H9 (cell line): ENCODE results near the gene KIF22. TPM values are rescaled to one million over a fixed set of nuclear protein-coding genes. Genes with fewer than 3 reads are reported as not detected.

Source experiments
- DNase-seq: peaks from one replicate; pipeline ENCODE4 v3.0.0-alpha.2; 2017
- H2AFZ ChIP-seq: one replicate; pipeline ENCODE4 v1.6.1; 2013; ENCODE audit warnings: mild to moderate bottlenecking, low read length, control low read depth, moderate library complexity
- H2AK5ac ChIP-seq: 2 replicates; pipeline ENCODE4 v1.6.1; 2013; ENCODE audit warnings: low read length, control low read depth, mixed read lengths; ENCODE audit not compliant: insufficient read length
- H2BK120ac ChIP-seq: one replicate; pipeline ENCODE4 v1.6.1; 2013; ENCODE audit warnings: low read depth, mild to moderate bottlenecking, low read length, control low read depth, inconsistent platforms; ENCODE audit not compliant: poor library complexity, severe bottlenecking
- H2BK12ac ChIP-seq: 2 replicates; pipeline ENCODE4 v1.6.1; 2013; ENCODE audit warnings: low read length, control low read depth, mixed read lengths, low read depth; ENCODE audit not compliant: insufficient read length
- H2BK15ac ChIP-seq: 2 replicates; pipeline ENCODE4 v1.6.1; 2013; ENCODE audit warnings: low read depth, low read length, control low read depth
- H2BK20ac ChIP-seq: one replicate; pipeline ENCODE4 v1.6.1; 2013; ENCODE audit warnings: low read depth, mild to moderate bottlenecking, low read length, control low read depth, inconsistent platforms; ENCODE audit not compliant: poor library complexity, severe bottlenecking
- H2BK5ac ChIP-seq: 2 replicates; pipeline ENCODE4 v1.6.1; 2013; ENCODE audit warnings: low read length, control low read depth, mixed read lengths; ENCODE audit not compliant: insufficient read length
- H3K14ac ChIP-seq: 2 replicates; pipeline ENCODE4 v1.6.1; 2013; ENCODE audit warnings: low read length, control low read depth; ENCODE audit not compliant: insufficient read depth
- H3K18ac ChIP-seq: 2 replicates; pipeline ENCODE4 v1.6.1; 2013; ENCODE audit warnings: low read depth, mild to moderate bottlenecking, mixed read lengths, low read length, control low read depth; ENCODE audit not compliant: insufficient read length
- H3K23ac ChIP-seq: 2 replicates; pipeline ENCODE4 v1.6.1; 2013; ENCODE audit warnings: low read length, control low read depth, mixed read lengths, low read depth; ENCODE audit not compliant: insufficient read length
- H3K23me2 ChIP-seq: 2 replicates; pipeline ENCODE4 v1.6.1; 2013; ENCODE audit warnings: low read depth, mild to moderate bottlenecking, mixed read lengths, low read length, control low read depth; ENCODE audit not compliant: insufficient read length, poor library complexity, severe bottlenecking
- H3K27ac ChIP-seq: 2 replicates; pipeline ENCODE4 v1.5.1; 2013; ENCODE audit warnings: low read length, control low read depth, mixed read lengths, low read depth; ENCODE audit not compliant: insufficient read length
- H3K27me3 ChIP-seq: 2 replicates; pipeline ENCODE4 v1.6.1; 2013; ENCODE audit warnings: low read length, control low read depth, inconsistent platforms; ENCODE audit not compliant: insufficient read depth
- H3K4ac ChIP-seq: 2 replicates; pipeline ENCODE4 v1.6.1; 2013; ENCODE audit warnings: low read depth, mild to moderate bottlenecking, control low read depth, inconsistent platforms, low read length, moderate library complexity
- H3K4me1 ChIP-seq: 2 replicates; pipeline ENCODE4 v1.6.1; 2013; ENCODE audit warnings: low read length, control low read depth, inconsistent platforms; ENCODE audit not compliant: insufficient read depth
- H3K4me2 ChIP-seq: 2 replicates; pipeline ENCODE4 v1.6.1; 2013; ENCODE audit warnings: low read length, control low read depth, mixed read lengths; ENCODE audit not compliant: insufficient read length, insufficient read depth
- H3K56ac ChIP-seq: 2 replicates; pipeline ENCODE4 v1.6.1; 2013; ENCODE audit warnings: low read depth, mild to moderate bottlenecking, mixed read lengths, low read length, control low read depth; ENCODE audit not compliant: insufficient read length
- H3K79me1 ChIP-seq: 2 replicates; pipeline ENCODE4 v1.6.1; 2013; ENCODE audit warnings: low read depth, mild to moderate bottlenecking, moderate library complexity, low read length, control low read depth, inconsistent platforms; ENCODE audit not compliant: insufficient read depth, poor library complexity, severe bottlenecking
- H3K79me2 ChIP-seq: 2 replicates; pipeline ENCODE4 v1.6.1; 2013; ENCODE audit warnings: low read length, control low read depth, inconsistent platforms; ENCODE audit not compliant: insufficient read depth
- H3K9ac ChIP-seq: 2 replicates; pipeline ENCODE4 v1.6.1; 2013; ENCODE audit warnings: low read length, control low read depth, mixed read lengths; ENCODE audit not compliant: insufficient read length; ENCODE audit errors: extremely low read depth
- H3K9me3 ChIP-seq: one replicate; pipeline ENCODE4 v1.6.1; 2013; ENCODE audit warnings: low read depth, low read length, inconsistent platforms; ENCODE audit not compliant: control insufficient read depth
- H3T11ph ChIP-seq: one replicate; pipeline ENCODE4 v1.6.1; 2013; ENCODE audit warnings: mild to moderate bottlenecking, low read length, control low read depth, inconsistent platforms
- H4K20me1 ChIP-seq: one replicate; pipeline ENCODE4 v1.6.1; 2013; ENCODE audit not compliant: control insufficient read depth, insufficient read length, insufficient read depth
- H4K5ac ChIP-seq: 2 replicates; pipeline ENCODE4 v1.6.1; 2013; ENCODE audit warnings: low read depth, mild to moderate bottlenecking, mixed read lengths, low read length, control low read depth; ENCODE audit not compliant: insufficient read length
- H4K8ac ChIP-seq: replicated peaks from 2 replicates; pipeline ENCODE4 v1.6.1; 2013; ENCODE audit warnings: low read length, control low read depth, mixed read lengths, low read depth; ENCODE audit not compliant: insufficient read length
- H4K91ac ChIP-seq: 2 replicates; pipeline ENCODE4 v1.6.1; 2013; ENCODE audit warnings: low read depth, mild to moderate bottlenecking, moderate library complexity, mixed read lengths, low read length, control low read depth; ENCODE audit not compliant: insufficient read length
- H3K27ac Mint-ChIP-seq, 3 experiments: 2 replicates in 2 of 3; 3 replicates in 1 of 3; pipeline ENCODE4 v1.8.0; 2020 to 2021; ENCODE audit warnings: mixed read lengths in 3 of 3, mild to moderate bottlenecking in 1 of 3, moderate library complexity in 1 of 3
- H3K27me3 Mint-ChIP-seq: 2 replicates; pipeline ENCODE4 v1.8.0; 2021; ENCODE audit warnings: low read depth, mild to moderate bottlenecking, moderate library complexity, mixed read lengths
- H3K36me3 Mint-ChIP-seq, 3 experiments: 2 replicates in 2 of 3; 3 replicates in 1 of 3; pipeline ENCODE4 v1.8.0; 2020 to 2021; ENCODE audit warnings: low read depth in 3 of 3, mixed read lengths in 3 of 3; ENCODE audit not compliant: insufficient read depth in 1 of 3
- H3K4me1 Mint-ChIP-seq, 2 experiments: 2 replicates each; pipeline ENCODE4 v1.8.0; 2020; ENCODE audit warnings: mixed read lengths in 2 of 2
- H3K4me3 Mint-ChIP-seq, 2 experiments: 2 replicates in 1 of 2; 3 replicates in 1 of 2; pipeline ENCODE4 v1.8.0; 2020 to 2021; ENCODE audit warnings: mild to moderate bottlenecking in 2 of 2, mixed read lengths in 2 of 2, moderate library complexity in 1 of 2
- H3K9me3 Mint-ChIP-seq, 2 experiments: 2 replicates in 1 of 2; 3 replicates in 1 of 2; pipeline ENCODE4 v1.8.0; 2020; ENCODE audit warnings: mild to moderate bottlenecking in 2 of 2, mixed read lengths in 2 of 2, moderate library complexity in 1 of 2
- WGBS: extraction: QIAGEN DNeasy Blood & Tissue Kit; methylation state at CpG from one replicate; pipeline ENCODE4 v1.1.7; 2013; ENCODE audit warnings: missing lambda C conversion rate, low lambda C conversion rate, mixed read lengths; ENCODE audit not compliant: insufficient read length; ENCODE audit errors: extremely low coverage; 5-methylcytosine and 5-hydroxymethylcytosine counted together
- total RNA-seq: library from RNA; stranded (reverse); gene quantifications from 2 replicates; pipeline ENCODE4 v1.2.1, GENCODE V29; 2021
- TF ChIP-seq, protein P1 (sequence below): fragments of 200-600 bp; sonication (generic); conservative IDR thresholded peaks from 3 replicates; pipeline ENCODE4 v1.8.0; 2021; ENCODE audit warnings: antibody characterized with exemption, mild to moderate bottlenecking

Gene KIF22
- total RNA-seq, 1 experiment from 2014 or later, result 151 TPM

DNA sequence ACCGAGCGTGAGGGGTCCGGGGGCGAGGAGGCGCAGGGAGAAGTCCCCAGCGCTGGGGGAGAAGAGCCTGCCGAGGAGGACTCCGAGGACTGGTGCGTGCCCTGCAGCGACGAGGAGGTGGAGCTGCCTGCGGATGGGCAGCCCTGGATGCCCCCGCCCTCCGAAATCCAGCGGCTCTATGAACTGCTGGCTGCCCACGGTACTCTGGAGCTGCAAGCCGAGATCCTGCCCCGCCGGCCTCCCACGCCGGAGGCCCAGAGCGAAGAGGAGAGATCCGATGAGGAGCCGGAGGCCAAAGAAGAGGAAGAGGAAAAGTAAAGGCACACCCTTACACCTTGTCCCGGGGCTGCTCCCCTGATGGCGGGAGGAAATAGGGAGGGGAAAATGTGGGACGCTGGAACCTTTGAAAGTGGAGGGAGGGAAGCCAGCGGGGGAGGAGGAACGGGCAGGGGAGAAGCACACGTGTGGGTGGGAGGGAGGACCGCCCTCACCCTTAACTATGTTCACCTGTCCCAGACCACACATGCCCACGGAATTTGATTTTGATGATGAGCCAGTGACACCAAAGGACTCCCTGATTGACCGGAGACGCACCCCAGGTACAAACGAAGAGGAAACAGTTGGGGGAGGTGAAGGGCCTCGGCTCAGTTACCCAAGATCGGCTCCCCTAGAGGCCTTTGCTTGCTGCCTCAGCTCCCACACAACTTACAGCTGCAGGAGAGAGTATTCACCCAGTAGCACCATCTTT lies 26.3 kb downstream of the KIF22 start:
- H3K4ac ChIP-seq, result no peak overlapping the region
- no peaks in the 10 kb centered on the region for H4K20me1 ChIP-seq
- no peak overlapping the region for H3K56ac ChIP-seq
- H3K27me3 Mint-ChIP-seq, result no peaks in the 10 kb centered on the region; the same call in none of the 2 replicates
- H3K23me2 ChIP-seq, result peaks cover 29% of the 10 kb centered on the region
- no peak overlapping the region for H4K5ac ChIP-seq
- H3K79me2 ChIP-seq, result no peaks in the 10 kb centered on the region; the same call in 1 of the 2 replicates
- peak overlapping the region; percentile 58 for H3K9ac ChIP-seq
- H2AK5ac ChIP-seq, result no peak overlapping the region
- no peak overlapping the region for H2AFZ ChIP-seq
- no CpG with 5 or more reads among the region's 37 CpGs for WGBS
- no peaks in the 10 kb centered on the region for H3K9me3 ChIP-seq
- no peak overlapping the region for H3K23ac ChIP-seq
- no peak overlapping the region for H4K8ac ChIP-seq
- no peak overlapping the region for H3K27ac ChIP-seq
- no peak overlapping the region for H4K91ac ChIP-seq
- H2BK5ac ChIP-seq, result no peak overlapping the region
- no peaks in the 10 kb centered on the region for H3K27me3 ChIP-seq
- peak overlapping the region; percentile 93 to 96 for H3K4me3 Mint-ChIP-seq
- H3K36me3 Mint-ChIP-seq, result peaks cover 24 to 38% (median 35%) of the 10 kb centered on the region in 3 experiments
- peak overlapping the region; percentile 85 to 95 (median 89) for H3K27ac Mint-ChIP-seq
- no peak overlapping the region for H2BK12ac ChIP-seq
- H3K4me1 ChIP-seq, result peaks cover 6% of the 10 kb centered on the region; the same call in 1 of the 2 replicates
- H2BK120ac ChIP-seq, result no peak overlapping the region
- peaks cover 52 to 58% of the 10 kb centered on the region in 2 experiments for H3K4me1 Mint-ChIP-seq
- peak overlapping the region; percentile 59 for H3K4me2 ChIP-seq
- H3K14ac ChIP-seq, result peak overlapping the region; percentile 22; the same call in 1 of the 2 replicates
- no peak overlapping the region for H3T11ph ChIP-seq
- DNase-seq, result peak; percentile 67
- H2BK15ac ChIP-seq, result no peak overlapping the region
- TF ChIP-seq, protein P1, sequence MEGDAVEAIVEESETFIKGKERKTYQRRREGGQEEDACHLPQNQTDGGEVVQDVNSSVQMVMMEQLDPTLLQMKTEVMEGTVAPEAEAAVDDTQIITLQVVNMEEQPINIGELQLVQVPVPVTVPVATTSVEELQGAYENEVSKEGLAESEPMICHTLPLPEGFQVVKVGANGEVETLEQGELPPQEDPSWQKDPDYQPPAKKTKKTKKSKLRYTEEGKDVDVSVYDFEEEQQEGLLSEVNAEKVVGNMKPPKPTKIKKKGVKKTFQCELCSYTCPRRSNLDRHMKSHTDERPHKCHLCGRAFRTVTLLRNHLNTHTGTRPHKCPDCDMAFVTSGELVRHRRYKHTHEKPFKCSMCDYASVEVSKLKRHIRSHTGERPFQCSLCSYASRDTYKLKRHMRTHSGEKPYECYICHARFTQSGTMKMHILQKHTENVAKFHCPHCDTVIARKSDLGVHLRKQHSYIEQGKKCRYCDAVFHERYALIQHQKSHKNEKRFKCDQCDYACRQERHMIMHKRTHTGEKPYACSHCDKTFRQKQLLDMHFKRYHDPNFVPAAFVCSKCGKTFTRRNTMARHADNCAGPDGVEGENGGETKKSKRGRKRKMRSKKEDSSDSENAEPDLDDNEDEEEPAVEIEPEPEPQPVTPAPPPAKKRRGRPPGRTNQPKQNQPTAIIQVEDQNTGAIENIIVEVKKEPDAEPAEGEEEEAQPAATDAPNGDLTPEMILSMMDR, result peak; percentile 42; the same call in 2 of the 3 replicates
- H3K9me3 Mint-ChIP-seq, result no peaks in the 10 kb centered on the region; a peak in 1 of 5 replicates
- H3K79me1 ChIP-seq, result no peaks in the 10 kb centered on the region
- peak overlapping the region; percentile 19 for H3K18ac ChIP-seq
- H2BK20ac ChIP-seq, result no peak overlapping the region
